ENCODE measurements around the gene LUC7L.
"Not testable (repeated sequence)": the region's sequence is repeated elsewhere in the genome, so short reads cannot be mapped to it uniquely, and the experiment has no call there.

LUC7L gene

DNA sequence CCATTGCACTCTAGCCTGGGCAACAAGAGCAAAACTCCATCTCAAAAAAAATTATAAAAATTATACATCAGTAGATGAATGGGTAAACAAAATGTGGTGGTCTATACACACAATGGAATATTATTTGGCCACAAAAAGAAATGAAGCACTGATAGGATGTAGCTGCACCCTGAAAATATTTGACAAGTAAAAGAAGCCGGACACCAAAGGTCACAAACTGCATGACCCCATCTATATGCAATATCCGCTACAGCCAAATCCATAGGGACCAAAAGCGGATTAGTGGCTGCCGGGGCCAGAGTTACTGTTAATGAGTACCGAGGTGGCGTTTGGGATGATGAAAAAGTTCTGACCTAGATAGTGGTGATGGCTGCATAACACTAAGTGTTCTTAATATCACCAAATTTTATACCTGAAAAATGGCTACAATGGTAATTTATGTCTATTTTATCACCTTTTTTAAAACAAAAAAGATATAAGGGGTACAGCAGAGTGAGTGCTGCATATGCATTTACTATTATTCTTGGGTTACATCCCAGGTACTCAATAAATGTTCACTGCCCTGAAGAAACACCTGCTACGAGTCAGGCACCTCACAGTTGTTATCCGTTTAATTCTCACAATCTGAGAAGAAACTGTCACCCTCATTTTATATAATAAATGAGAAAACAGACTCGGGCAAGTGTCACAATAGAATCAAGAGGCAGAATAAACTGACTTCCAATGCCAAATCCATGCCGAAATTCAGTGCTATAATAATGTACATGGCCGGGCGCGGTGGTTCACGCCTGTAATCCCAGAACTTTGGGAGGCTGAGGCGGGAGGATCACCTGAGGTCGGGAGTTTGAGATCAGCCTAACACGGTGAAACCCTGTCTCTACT, 49.8 kb downstream of the LUC7L start:
- no peak for DNase-seq (ENCODE audit: low read depth)

DNA sequence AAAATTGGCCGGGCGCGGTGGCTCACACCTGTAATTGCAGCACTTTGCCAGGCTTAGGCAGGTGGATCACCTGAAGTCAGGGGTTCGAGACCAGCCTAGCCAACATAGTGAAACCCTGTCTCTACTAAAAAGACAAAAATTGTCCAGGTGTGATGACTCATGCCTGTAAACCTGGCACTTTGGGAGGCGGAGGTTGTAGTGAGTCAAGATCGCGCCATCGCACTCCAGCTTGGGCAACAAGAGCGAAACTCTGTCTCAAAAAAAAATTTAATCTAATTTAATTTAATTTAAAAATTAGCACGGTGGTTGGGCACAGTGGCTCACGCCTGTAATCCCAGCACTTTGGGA, 50.6 kb downstream of the LUC7L start:
- DNase-seq (ENCODE audit: low read depth), result no peak

DNA sequence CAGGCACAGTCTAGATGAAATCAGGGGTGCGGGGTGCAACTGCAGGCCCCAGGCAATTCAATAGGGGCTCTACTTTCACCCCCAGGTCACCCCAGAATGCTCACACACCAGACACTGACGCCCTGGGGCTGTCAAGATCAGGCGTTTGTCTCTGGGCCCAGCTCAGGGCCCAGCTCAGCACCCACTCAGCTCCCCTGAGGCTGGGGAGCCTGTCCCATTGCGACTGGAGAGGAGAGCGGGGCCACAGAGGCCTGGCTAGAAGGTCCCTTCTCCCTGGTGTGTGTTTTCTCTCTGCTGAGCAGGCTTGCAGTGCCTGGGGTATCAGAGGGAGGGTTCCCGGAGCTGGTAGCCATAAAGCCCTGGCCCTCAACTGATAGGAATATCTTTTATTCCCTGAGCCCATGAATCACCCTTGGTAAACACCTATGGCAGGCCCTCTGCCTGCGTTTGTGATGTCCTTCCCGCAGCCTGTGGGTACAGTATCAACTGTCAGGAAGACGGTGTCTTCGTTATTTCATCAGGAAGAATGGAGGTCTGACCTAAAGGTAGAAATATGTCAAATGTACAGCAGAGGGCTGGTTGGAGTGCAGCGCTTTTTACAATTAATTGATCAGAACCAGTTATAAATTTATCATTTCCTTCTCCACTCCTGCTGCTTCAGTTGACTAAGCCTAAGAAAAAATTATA, 51.1 kb downstream of the LUC7L start:
- DNase-seq (ENCODE audit: low read depth), result no peak

DNA sequence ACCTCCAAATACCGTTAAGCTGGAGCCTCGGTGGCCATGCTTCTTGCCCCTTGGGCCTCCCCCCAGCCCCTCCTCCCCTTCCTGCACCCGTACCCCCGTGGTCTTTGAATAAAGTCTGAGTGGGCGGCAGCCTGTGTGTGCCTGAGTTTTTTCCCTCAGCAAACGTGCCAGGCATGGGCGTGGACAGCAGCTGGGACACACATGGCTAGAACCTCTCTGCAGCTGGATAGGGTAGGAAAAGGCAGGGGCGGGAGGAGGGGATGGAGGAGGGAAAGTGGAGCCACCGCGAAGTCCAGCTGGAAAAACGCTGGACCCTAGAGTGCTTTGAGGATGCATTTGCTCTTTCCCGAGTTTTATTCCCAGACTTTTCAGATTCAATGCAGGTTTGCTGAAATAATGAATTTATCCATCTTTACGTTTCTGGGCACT, 51.8 kb downstream of the LUC7L start:
- no peak for DNase-seq (ENCODE audit: low read depth)

DNA sequence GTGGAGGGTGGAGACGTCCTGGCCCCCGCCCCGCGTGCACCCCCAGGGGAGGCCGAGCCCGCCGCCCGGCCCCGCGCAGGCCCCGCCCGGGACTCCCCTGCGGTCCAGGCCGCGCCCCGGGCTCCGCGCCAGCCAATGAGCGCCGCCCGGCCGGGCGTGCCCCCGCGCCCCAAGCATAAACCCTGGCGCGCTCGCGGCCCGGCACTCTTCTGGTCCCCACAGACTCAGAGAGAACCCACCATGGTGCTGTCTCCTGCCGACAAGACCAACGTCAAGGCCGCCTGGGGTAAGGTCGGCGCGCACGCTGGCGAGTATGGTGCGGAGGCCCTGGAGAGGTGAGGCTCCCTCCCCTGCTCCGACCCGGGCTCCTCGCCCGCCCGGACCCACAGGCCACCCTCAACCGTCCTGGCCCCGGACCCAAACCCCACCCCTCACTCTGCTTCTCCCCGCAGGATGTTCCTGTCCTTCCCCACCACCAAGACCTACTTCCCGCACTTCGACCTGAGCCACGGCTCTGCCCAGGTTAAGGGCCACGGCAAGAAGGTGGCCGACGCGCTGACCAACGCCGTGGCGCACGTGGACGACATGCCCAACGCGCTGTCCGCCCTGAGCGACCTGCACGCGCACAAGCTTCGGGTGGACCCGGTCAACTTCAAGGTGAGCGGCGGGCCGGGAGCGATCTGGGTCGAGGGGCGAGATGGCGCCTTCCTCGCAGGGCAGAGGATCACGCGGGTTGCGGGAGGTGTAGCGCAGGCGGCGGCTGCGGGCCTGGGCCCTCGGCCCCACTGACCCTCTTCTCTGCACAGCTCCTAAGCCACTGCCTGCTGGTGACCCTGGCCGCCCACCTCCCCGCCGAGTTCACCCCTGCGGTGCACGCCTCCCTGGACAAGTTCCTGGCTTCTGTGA, 52.5 kb downstream of the LUC7L start, which contains the start of gene HBA1:
TSS of gene HBA1 (plus strand) at position 204 of the 906 bp plus-strand sequence. CDS start at position 241, 37 bp downstream.
- DNase-seq (ENCODE audit: low read depth), result not testable (repeated sequence)

DNA sequence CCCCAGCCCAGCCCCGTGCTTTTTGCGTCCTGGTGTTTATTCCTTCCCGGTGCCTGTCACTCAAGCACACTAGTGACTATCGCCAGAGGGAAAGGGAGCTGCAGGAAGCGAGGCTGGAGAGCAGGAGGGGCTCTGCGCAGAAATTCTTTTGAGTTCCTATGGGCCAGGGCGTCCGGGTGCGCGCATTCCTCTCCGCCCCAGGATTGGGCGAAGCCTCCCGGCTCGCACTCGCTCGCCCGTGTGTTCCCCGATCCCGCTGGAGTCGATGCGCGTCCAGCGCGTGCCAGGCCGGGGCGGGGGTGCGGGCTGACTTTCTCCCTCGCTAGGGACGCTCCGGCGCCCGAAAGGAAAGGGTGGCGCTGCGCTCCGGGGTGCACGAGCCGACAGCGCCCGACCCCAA, 53.2 kb downstream of the LUC7L start:
- DNase-seq (ENCODE audit: low read depth), result not testable (repeated sequence)

DNA sequence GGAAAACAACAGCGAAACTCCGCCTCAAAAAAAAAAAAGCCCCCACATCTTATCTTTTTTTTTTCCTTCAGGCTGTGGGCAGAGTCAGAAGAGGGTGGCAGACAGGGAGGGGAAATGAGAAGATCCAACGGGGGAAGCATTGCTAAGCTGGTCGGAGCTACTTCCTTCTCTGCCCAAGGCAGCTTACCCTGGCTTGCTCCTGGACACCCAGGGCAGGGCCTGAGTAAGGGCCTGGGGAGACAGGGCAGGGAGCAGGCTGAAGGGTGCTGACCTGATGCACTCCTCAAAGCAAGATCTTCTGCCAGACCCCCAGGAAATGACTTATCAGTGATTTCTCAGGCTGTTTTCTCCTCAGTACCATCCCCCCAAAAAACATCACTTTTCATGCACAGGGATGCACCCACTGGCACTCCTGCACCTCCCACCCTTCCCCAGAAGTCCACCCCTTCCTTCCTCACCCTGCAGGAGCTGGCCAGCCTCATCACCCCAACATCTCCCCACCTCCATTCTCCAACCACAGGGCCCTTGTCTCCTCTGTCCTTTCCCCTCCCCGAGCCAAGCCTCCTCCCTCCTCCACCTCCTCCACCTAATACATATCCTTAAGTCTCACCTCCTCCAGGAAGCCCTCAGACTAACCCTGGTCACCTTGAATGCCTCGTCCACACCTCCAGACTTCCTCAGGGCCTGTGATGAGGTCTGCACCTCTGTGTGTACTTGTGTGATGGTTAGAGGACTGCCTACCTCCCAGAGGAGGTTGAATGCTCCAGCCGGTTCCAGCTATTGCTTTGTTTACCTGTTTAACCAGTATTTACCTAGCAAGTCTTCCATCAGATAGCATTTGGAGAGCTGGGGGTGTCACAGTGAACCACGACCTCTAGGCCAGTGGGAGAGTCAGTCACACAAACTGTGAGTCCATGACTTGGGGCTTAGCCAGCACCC, 54.0 kb downstream of the LUC7L start:
- DNase-seq (ENCODE audit: low read depth), result no peak

DNA sequence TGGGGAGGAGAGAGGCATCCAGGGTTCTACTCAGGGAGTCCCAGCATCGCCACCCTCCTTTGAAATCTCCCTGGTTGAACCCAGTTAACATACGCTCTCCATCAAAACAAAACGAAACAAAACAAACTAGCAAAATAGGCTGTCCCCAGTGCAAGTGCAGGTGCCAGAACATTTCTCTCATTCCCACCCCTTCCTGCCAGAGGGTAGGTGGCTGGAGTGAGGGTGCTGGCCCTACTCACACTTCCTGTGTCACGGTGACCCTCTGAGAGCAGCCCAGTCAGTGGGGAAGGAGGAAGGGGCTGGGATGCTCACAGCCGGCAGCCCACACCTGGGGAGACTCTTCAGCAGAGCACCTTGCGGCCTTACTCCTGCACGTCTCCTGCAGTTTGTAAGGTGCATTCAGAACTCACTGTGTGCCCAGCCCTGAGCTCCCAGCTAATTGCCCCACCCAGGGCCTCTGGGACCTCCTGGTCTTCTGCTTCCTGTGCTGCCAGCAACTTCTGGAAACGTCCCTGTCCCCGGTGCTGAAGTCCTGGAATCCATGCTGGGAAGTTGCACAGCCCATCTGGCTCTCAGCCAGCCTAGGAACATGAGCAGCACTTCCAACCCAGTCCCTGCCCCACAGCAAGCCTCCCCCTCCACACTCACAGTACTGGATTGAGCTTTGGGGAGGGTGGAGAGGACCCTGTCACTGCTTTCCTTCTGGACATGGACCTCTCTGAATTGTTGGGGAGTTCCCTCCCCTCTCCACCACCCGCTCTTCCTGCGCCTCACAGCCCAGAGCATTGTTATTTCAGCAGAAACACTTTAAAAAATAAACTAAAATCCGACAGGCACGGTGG, 55.1 kb downstream of the LUC7L start:
- not testable (repeated sequence) for DNase-seq (ENCODE audit: low read depth)

DNA sequence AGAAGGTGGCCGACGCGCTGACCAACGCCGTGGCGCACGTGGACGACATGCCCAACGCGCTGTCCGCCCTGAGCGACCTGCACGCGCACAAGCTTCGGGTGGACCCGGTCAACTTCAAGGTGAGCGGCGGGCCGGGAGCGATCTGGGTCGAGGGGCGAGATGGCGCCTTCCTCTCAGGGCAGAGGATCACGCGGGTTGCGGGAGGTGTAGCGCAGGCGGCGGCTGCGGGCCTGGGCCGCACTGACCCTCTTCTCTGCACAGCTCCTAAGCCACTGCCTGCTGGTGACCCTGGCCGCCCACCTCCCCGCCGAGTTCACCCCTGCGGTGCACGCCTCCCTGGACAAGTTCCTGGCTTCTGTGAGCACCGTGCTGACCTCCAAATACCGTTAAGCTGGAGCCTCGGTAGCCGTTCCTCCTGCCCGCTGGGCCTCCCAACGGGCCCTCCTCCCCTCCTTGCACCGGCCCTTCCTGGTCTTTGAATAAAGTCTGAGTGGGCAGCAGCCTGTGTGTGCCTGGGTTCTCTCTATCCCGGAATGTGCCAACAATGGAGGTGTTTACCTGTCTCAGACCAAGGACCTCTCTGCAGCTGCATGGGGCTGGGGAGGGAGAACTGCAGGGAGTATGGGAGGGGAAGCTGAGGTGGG, 55.9 kb downstream of the LUC7L start:
- not testable (repeated sequence) for DNase-seq (ENCODE audit: low read depth)

DNA sequence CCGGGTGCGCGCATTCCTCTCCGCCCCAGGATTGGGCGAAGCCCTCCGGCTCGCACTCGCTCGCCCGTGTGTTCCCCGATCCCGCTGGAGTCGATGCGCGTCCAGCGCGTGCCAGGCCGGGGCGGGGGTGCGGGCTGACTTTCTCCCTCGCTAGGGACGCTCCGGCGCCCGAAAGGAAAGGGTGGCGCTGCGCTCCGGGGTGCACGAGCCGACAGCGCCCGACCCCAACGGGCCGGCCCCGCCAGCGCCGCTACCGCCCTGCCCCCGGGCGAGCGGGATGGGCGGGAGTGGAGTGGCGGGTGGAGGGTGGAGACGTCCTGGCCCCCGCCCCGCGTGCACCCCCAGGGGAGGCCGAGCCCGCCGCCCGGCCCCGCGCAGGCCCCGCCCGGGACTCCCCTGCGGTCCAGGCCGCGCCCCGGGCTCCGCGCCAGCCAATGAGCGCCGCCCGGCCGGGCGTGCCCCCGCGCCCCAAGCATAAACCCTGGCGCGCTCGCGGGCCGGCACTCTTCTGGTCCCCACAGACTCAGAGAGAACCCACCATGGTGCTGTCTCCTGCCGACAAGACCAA, 56.8 kb downstream of the LUC7L start, which contains the start of gene HBA2:
TSS of gene HBA2 (plus strand) at position 503 of the 568 bp plus-strand sequence. CDS start at position 540, 37 bp downstream.
- DNase-seq (ENCODE audit: low read depth), result not testable (repeated sequence)

DNA sequence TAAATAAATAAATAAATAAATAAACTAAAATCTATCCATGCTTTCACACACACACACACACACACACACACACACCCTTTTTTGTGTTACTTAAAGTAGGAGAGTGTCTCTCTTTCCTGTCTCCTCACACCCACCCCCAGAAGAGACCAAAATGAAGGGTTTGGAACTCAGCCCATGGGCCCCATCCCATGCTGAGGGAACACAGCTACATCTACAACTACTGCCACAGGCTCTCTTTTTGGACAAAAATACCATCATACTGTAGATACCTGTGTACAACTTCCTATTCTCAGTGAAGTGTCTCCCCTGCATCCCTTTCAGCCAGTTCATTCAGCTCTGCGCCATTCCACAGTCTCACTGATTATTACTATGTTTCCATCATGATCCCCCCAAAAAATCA, 58.5 kb downstream of the LUC7L start:
- no peak for DNase-seq (ENCODE audit: low read depth)

DNA sequence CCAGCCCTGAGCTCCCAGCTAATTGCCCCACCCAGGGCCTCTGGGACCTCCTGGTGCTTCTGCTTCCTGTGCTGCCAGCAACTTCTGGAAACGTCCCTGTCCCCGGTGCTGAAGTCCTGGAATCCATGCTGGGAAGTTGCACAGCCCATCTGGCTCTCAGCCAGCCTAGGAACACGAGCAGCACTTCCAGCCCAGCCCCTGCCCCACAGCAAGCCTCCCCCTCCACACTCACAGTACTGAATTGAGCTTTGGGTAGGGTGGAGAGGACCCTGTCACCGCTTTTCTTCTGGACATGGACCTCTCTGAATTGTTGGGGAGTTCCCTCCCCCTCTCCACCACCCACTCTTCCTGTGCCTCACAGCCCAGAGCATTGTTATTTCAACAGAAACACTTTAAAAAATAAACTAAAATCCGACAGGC, 59.2 kb downstream of the LUC7L start:
- DNase-seq (ENCODE audit: low read depth), result not testable (repeated sequence)

DNA sequence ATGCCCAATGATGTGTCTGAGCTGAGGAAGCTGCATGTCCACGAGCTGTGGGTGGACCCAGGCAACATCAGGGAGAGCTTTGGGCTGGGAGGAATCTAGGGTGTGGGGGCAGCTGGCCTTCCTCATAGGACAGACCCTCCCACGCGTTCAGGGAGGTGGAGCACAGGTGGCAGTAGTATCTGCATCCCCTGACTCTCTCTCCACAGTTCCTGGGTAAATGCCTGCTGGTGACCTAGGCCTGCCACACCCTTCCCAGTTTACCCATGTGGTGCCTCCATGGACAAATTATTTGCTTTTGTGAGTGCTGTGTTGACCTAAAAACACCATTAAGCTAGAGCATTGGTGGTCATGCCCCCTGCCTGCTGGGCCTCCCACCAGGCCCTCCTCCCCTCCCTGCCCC, 60.2 kb downstream of the LUC7L start:
- no peak for DNase-seq (ENCODE audit: low read depth)

DNA sequence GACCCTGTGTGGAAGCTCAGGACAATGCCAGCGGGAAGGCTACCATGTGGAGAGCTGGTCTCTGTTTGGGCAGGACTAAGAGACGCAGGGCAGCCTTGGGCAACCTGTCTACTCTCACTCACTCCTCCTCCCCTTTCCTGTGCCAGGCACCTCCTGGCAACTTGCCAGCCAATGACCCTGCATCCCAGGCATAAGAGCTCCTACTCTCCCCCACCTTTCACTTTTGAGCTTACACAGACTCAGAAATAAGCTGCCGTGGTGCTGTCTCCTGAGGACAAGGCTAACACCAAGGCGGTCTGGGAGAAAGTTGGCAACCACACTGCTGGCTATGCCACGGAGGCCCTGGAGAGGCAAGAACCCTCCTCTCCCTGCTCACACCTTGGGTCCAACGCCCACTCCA, 60.8 kb downstream of the LUC7L start:
- DNase-seq (ENCODE audit: low read depth), result no peak

DNA sequence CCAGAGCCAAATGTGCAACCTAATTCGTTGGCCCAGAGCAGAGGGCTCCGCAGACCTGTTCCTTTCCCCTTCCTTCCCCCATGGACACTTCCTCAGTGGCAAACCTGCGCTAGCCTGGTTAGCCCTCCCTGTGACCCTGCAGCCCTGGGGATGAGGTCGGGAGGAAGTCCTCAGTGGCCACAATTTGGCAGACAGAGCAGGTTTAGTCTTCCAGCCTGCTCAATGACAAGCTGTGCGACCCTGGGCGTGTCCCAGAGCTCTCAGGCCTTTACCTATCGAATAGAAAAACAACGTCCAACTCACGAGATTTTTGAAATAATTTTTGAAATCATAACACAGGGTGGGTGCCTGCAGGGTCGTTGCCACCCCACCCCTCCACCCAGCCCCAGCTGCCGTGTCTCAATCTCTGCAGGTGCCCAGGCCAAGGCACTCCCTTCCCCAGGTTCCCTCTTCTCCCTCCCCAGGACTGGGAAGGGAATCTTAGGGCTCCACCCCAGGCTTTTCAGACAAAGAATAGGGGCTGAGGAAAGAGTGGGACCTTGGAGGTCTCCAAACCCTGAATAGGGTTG, 62.0 kb downstream of the LUC7L start:
- no peak for DNase-seq (ENCODE audit: low read depth)

DNA sequence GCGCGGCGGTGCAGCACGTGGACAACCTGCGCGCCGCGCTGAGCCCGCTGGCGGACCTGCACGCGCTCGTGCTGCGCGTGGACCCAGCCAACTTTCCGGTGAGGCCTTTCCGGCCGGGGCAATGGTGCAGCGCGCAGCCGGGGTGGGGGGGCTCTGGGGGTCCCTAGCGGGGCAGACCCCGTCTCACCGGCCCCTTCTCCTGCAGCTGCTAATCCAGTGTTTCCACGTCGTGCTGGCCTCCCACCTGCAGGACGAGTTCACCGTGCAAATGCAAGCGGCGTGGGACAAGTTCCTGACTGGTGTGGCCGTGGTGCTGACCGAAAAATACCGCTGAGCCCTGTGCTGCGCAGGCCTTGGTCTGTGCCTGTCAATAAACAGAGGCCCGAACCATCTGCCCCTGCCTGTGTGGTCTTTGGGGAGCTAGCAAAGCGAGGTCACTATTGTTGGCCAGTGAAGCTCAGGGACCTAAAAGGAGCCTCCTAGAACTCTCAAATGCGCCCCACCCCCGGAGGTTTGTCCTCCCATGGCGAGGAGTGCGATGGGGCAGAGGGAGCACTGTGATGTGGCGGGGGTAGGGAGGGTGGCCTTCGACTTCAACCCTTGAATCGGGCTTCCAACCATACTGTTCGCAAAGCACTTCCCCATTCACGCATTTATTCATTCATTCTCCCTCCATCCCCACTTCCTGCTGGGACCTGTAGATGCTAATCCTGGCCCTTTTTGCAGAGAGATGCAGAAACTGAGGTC, 62.7 kb downstream of the LUC7L start:
- DNase-seq (ENCODE audit: low read depth), result no peak

DNA sequence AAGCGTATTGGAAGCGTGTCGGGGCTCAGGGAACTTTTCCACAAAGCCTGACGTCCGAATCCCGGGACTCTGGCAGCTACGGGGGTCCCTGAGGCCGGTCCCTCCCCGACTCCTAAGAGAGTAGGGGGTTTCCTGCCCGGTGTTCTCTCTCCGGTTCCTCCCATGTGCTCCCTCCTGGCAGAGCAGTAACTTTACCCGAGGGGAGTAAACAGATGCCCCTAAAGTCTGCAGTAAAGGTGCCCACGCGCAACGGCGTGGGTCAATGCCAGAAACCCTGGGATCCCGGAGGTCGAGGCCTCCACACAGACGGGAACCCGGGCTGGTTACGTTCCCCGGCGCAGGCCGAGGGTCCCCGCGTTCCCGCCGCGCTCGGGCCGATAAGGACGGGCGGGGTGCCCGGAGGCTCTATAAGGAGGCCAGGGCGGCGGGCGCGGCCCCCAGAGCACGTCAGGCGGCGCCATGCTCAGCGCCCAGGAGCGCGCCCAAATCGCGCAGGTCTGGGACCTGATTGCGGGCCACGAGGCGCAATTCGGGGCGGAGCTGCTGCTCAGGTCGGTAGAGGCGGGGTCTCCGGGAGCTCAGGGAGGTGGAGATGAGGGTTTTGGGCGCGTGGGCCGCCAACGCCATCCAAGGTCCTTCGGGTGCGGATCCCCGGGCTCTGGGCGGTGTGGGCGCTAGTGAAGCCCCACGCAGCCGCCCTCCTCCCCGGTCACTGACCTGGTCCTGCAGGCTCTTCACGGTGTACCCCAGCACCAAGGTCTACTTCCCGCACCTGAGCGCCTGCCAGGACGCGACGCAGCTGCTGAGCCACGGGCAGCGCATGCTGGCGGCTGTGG, 63.5 kb downstream of the LUC7L start, which contains the start of gene HBM:
TSS of gene HBM (plus strand) at position 440 of the 836 bp plus-strand sequence. CDS start at position 460, 20 bp downstream.
- no peak for DNase-seq (ENCODE audit: low read depth)
